SU-DHL-6 (cell line): ENCODE results near the gene CCDC80.

Experiments used
- H2AFZ ChIP-seq: fragments of 200-600 bp; sonication (generic); 2 replicates; pipeline ENCODE4 v1.6.1; 2014; ENCODE audit warnings: low read depth, mild to moderate bottlenecking, moderate library complexity, mixed read lengths, antibody characterized with exemption, low read length; ENCODE audit not compliant: severe bottlenecking
- H3F3A ChIP-seq: fragments of 200-600 bp; shearing (Covaris generic); 2 replicates; pipeline ENCODE4 v1.6.0; 2016; ENCODE audit warnings: antibody characterized with exemption, mild to moderate bottlenecking; ENCODE audit not compliant: insufficient read depth
- H3K27ac ChIP-seq: fragments of 200-600 bp; sonication (generic); 2 replicates; pipeline ENCODE4 v1.5.1; 2016; ENCODE audit warnings: low read depth, mild to moderate bottlenecking, low read length, moderate library complexity, mixed read lengths
- H3K27me3 ChIP-seq: fragments of 200-600 bp; sonication (generic), shearing (Covaris generic); 2 replicates; pipeline ENCODE4 v1.6.0; 2014; ENCODE audit warnings: mild to moderate bottlenecking, low read length
- H3K36me3 ChIP-seq: fragments of 200-600 bp; sonication (generic); 2 replicates; pipeline ENCODE4 v1.6.1; 2014; ENCODE audit warnings: mild to moderate bottlenecking, low read length, mixed read lengths
- H3K4me2 ChIP-seq: fragments of 300-600, 200-600 bp; shearing (Covaris generic), sonication (generic); 2 replicates; pipeline ENCODE4 v1.6.0; 2014; ENCODE audit warnings: low read length, low read depth, mild to moderate bottlenecking; ENCODE audit not compliant: poor library complexity, severe bottlenecking
- H3K4me3 ChIP-seq: fragments of 200-600 bp; sonication (generic); 2 replicates; pipeline ENCODE4 v1.5.1; 2014; ENCODE audit warnings: antibody characterized with exemption, low read length, mild to moderate bottlenecking, mixed read lengths; ENCODE audit not compliant: insufficient read depth, poor library complexity, severe bottlenecking
- H3K79me2 ChIP-seq: fragments of 200-600 bp; sonication (generic); 2 replicates; pipeline ENCODE4 v1.6.1; 2014; ENCODE audit warnings: mild to moderate bottlenecking, low read length, moderate library complexity; ENCODE audit not compliant: insufficient read depth
- H3K9ac ChIP-seq: fragments of 200-600 bp; sonication (generic); 2 replicates; pipeline ENCODE4 v1.7.0; 2014; ENCODE audit warnings: mild to moderate bottlenecking, low read length
- H3K9me2 ChIP-seq: fragments of 200-600 bp; sonication (generic); replicated peaks from 2 replicates; pipeline ENCODE4 v1.6.1; 2014; ENCODE audit warnings: low read length; ENCODE audit not compliant: insufficient read depth
- H3K9me3 ChIP-seq: fragments of 200-600 bp; sonication (generic); 2 replicates; pipeline ENCODE4 v1.6.1; 2014; ENCODE audit warnings: low read length, mixed read lengths; ENCODE audit not compliant: insufficient read depth
- H4K20me1 ChIP-seq: fragments of 200-600 bp; sonication (generic); 2 replicates; pipeline ENCODE4 v1.6.1; 2014; ENCODE audit warnings: low read depth, mild to moderate bottlenecking, antibody characterized with exemption, low read length, moderate library complexity, mixed read lengths
- EZH2phosphoT487 ChIP-seq: fragments of 200-600 bp; sonication (generic), shearing (Covaris generic); conservative IDR thresholded peaks from 2 replicates; pipeline ENCODE4 v1.6.1; 2018; ENCODE audit warnings: mild to moderate bottlenecking, antibody characterized with exemption, low read length, moderate library complexity, mixed read lengths
- TF ChIP-seq, protein P1 (sequence below): fragments of 200-600 bp; sonication (generic); IDR thresholded peaks from one replicate; pipeline ENCODE4 v1.5.1; 2017; ENCODE audit warnings: antibody characterized with exemption, mild to moderate bottlenecking, low read length, moderate library complexity; ENCODE audit not compliant: insufficient read depth, poor library complexity, severe bottlenecking

The CCDC80 gene

DNA sequence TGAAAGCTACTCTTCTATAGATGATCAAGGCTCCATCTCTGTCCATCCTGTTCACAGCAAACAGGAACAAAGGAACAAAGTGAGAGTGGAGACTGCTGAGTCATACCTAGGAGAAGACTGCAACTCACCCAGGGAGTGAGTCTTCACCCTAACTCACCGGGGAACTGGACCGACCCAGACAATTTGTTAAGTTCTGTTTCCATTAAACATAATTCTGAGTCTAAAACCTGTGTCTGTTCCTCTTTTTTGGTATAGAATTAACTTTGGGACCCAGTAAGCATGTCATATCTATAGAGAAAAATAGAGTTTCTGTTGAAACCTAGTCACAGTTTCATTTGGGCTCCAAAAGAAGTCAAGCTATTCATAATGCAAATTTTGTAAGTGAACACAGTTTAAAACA lies 21.6 kb downstream of the CCDC80 start:
- H3K9ac ChIP-seq: no peak overlapping the region
- no peaks in the 10 kb centered on the region for H3K9me3 ChIP-seq
- H3K4me3 ChIP-seq: no peak overlapping the region
- H3K79me2 ChIP-seq: no peaks in the 10 kb centered on the region
- H3K4me2 ChIP-seq: no peak overlapping the region
- H3F3A ChIP-seq: no peaks in the 10 kb centered on the region
- H3K9me2 ChIP-seq: no peaks in the 10 kb centered on the region
- no peak overlapping the region for H2AFZ ChIP-seq
- no peaks in the 10 kb centered on the region for H3K36me3 ChIP-seq
- no peak overlapping the region for H3K27ac ChIP-seq
- no peaks in the 10 kb centered on the region for H4K20me1 ChIP-seq
- TF ChIP-seq, protein P1, sequence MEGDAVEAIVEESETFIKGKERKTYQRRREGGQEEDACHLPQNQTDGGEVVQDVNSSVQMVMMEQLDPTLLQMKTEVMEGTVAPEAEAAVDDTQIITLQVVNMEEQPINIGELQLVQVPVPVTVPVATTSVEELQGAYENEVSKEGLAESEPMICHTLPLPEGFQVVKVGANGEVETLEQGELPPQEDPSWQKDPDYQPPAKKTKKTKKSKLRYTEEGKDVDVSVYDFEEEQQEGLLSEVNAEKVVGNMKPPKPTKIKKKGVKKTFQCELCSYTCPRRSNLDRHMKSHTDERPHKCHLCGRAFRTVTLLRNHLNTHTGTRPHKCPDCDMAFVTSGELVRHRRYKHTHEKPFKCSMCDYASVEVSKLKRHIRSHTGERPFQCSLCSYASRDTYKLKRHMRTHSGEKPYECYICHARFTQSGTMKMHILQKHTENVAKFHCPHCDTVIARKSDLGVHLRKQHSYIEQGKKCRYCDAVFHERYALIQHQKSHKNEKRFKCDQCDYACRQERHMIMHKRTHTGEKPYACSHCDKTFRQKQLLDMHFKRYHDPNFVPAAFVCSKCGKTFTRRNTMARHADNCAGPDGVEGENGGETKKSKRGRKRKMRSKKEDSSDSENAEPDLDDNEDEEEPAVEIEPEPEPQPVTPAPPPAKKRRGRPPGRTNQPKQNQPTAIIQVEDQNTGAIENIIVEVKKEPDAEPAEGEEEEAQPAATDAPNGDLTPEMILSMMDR: no peak
- no peak for TF ChIP-seq EZH2phosphoT487
- H3K27me3 ChIP-seq: no peaks in the 10 kb centered on the region

DNA sequence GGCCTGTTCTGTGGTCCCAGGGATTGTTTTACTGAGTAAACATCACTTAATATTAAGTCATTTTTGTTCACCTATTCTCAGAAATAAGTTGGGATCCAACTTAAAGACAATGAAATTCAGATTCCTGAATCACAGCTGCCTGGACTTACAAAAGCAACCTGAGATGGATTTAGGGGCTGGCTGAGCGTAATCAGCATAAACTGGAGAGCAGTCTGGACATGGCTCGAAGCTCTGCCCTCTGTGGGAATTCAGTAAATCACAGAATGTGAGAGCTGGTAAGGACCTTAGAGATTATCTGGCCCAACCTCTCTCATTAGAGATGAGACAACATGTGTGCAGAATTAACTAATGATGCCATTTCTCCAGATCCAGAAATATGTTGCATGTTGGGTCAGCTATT lies 23.7 kb downstream of the CCDC80 start:
- H3K9ac ChIP-seq: no peak overlapping the region
- TF ChIP-seq EZH2phosphoT487: no peak
- TF ChIP-seq, protein P1: no peak

GRCh38 chr3:112615989-112616731 lies 24.8 kb downstream of the CCDC80 start:
- H2AFZ ChIP-seq: no peak overlapping the region
- TF ChIP-seq, protein P1: no peak
- no peak for TF ChIP-seq EZH2phosphoT487
- no peak overlapping the region for H3K27ac ChIP-seq
- H3K79me2 ChIP-seq: no peaks in the 10 kb centered on the region
- no peaks in the 10 kb centered on the region for H3F3A ChIP-seq
- H3K9me2 ChIP-seq: no peaks in the 10 kb centered on the region
- no peak overlapping the region for H3K4me3 ChIP-seq
- H3K36me3 ChIP-seq: no peaks in the 10 kb centered on the region
- no peaks in the 10 kb centered on the region for H3K27me3 ChIP-seq
- H3K9ac ChIP-seq: no peak overlapping the region
- H3K9me3 ChIP-seq: no peaks in the 10 kb centered on the region
- no peaks in the 10 kb centered on the region for H4K20me1 ChIP-seq
- no peak overlapping the region for H3K4me2 ChIP-seq

More for the DNA sequence above, 23.7 kb downstream of the CCDC80 start:
- Histone ChIP-seq H3K4me2 (no peak overlapping the region), H3K9me3 (no peaks in the 10 kb centered on the region), H3K27ac (no peak overlapping the region), H3K36me3 (no peaks in the 10 kb centered on the region), H3K4me3 (no peak overlapping the region), H3K9me2 (no peaks in the 10 kb centered on the region), H3F3A (no peaks in the 10 kb centered on the region), H3K27me3 (no peaks in the 10 kb centered on the region), H3K79me2 (no peaks in the 10 kb centered on the region), H2AFZ (no peak overlapping the region), H4K20me1 (no peaks in the 10 kb centered on the region)
